ENCODE measurements around the gene APEH. TPM values are rescaled to one million over a fixed set of nuclear protein-coding genes. Genes with fewer than 3 reads are reported as not detected.

APEH gene
- total RNA-seq, 1 experiment from 2014 or later: 273 TPM

GRCh38 chr3:49716691-49717210 is 42.6 kb downstream of the APEH start:
- Mint-ChIP-seq H3K27ac (no peak overlapping the region), H3K9me3 (no peaks in the 10 kb centered on the region), H3K36me3 (peaks cover 8% of the 10 kb centered on the region), H3K27me3 (ENCODE audit: low read depth) (no peaks in the 10 kb centered on the region), H3K4me1 (peaks cover 6% of the 10 kb centered on the region), H3K4me3 (no peak overlapping the region)
- ChIA-PET POLR2A (no interaction called here), CTCF (interaction anchor here (3.4 to 4.4 kb wide), 2 partner anchors 15 to 177 kb away, joined by 23 to 45 read pairs; no protein-coding TSS in a partner anchor)
- no peak for TF ChIP-seq JUN (CRISPR knock-in tag; IDR thresholded peaks at IDR 0.05)
- no peak for TF ChIP-seq STAT6 (CRISPR knock-in tag; conservative IDR thresholded peaks at IDR 0.05; ENCODE audit: low read depth)
- no peak for TF ChIP-seq FOXK1 (CRISPR knock-in tag; IDR thresholded peaks at IDR 0.05)
- no peak for TF ChIP-seq PRRX2 (CRISPR knock-in tag; IDR thresholded peaks at IDR 0.05)
- no peak for TF ChIP-seq TEAD1 (CRISPR knock-in tag; IDR thresholded peaks at IDR 0.05)
- TF ChIP-seq NR2C2 (CRISPR knock-in tag; IDR thresholded peaks at IDR 0.05): no peak
- no peak for TF ChIP-seq CTCF (IDR thresholded peaks at IDR 0.05)
- no peak for TF ChIP-seq ZNF416 (CRISPR knock-in tag; IDR thresholded peaks at IDR 0.05)
- ATAC-seq: no peak
- DNase-seq (ENCODE audit: low spot score): no peak

GRCh38 chr3:49717211-49717958 is 43.2 kb downstream of the APEH start:
- ATAC-seq (no peak), DNase-seq (ENCODE audit: low spot score) (peak; percentile 10)
- no peak for TF ChIP-seq ETV6 (CRISPR knock-in tag; IDR thresholded peaks at IDR 0.05)
- TF ChIP-seq RELA (CRISPR knock-in tag; IDR thresholded peaks at IDR 0.05; ENCODE audit: borderline replicate concordance): no peak
- TF ChIP-seq KAT7 (CRISPR knock-in tag; IDR thresholded peaks at IDR 0.05; ENCODE audit: borderline replicate concordance): no peak
- TF ChIP-seq E2F4 (CRISPR knock-in tag; IDR thresholded peaks at IDR 0.05; ENCODE audit: borderline replicate concordance, low read depth): no peak
- no peak for TF ChIP-seq ZNF416 (CRISPR knock-in tag; IDR thresholded peaks at IDR 0.05)
- no peak for TF ChIP-seq EMX1 (CRISPR knock-in tag; IDR thresholded peaks at IDR 0.05)
- no peak for TF ChIP-seq E2F1 (CRISPR knock-in tag; IDR thresholded peaks at IDR 0.05)
- no peak for TF ChIP-seq ATF2 (CRISPR knock-in tag; IDR thresholded peaks at IDR 0.05; ENCODE audit: borderline replicate concordance, low read depth)
- no peak for TF ChIP-seq ZNF396 (CRISPR knock-in tag; IDR thresholded peaks at IDR 0.05; ENCODE audit: borderline replicate concordance)
- no peak for TF ChIP-seq IRF2 (CRISPR knock-in tag; IDR thresholded peaks at IDR 0.05; ENCODE audit: borderline replicate concordance, low read depth)
- no peak for TF ChIP-seq STAT6 (CRISPR knock-in tag; conservative IDR thresholded peaks at IDR 0.05; ENCODE audit: low read depth)
- Mint-ChIP-seq H3K27ac (no peak overlapping the region), H3K4me3 (no peak overlapping the region), H3K36me3 (peaks cover 10% of the 10 kb centered on the region), H3K27me3 (ENCODE audit: low read depth) (no peaks in the 10 kb centered on the region), H3K4me1 (peaks cover 6% of the 10 kb centered on the region), H3K9me3 (no peaks in the 10 kb centered on the region)
- CTCF ChIA-PET: interaction anchor here (0.8 to 4.4 kb wide), 8 partner anchors 14 to 377 kb away, joined by 3 to 45 read pairs (median 10); partner anchors contain the start of genes INKA1 and USP4
- POLR2A ChIA-PET: no interaction called here
